ENCODE measurements around the gene TMEM8B.

DNA sequence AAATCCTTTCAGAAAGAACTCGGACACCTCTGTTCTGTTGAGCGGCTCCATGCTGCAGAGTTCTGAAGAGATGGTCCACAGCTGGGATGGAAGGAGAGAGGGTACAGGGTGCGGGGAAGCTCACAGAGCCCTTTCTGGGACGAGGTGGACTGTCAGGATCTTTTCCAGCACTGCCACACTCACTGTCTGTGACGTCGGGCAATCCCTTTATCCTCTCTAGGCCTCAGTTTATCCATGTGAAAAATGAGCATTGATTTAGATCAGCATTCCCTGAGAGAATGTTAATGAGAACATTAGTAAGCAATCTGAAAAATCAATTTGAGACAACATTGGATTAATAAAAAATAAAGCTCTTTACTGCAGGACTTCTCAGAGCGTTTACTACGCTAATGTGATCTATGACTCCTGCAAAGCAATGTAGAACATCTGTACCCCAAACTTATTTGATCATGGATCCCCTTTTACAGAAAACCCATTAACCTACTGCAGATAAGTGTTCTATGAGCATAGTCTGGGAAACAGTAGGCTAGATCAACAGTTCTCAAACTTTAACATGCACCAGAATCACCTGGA lies 41.4 kb downstream of the TMEM8B start, which contains the start of gene OR13J1:
- TF ChIP-seq ZC3H10 (CRISPR knock-in tag; IDR thresholded peaks at IDR 0.05) (no peak), ESRRG (CRISPR knock-in tag; IDR thresholded peaks at IDR 0.05) (no peak), ZFP3 (CRISPR knock-in tag; IDR thresholded peaks at IDR 0.05) (no peak), GLIS3 (CRISPR knock-in tag; IDR thresholded peaks at IDR 0.05) (no peak), TOX (CRISPR knock-in tag; IDR thresholded peaks at IDR 0.05; ENCODE audit: borderline replicate concordance) (no peak), ZNF70 (CRISPR knock-in tag; IDR thresholded peaks at IDR 0.05) (no peak), TCF4 (CRISPR knock-in tag; IDR thresholded peaks at IDR 0.05; ENCODE audit: borderline replicate concordance) (no peak)
- TF ChIP-seq, protein P1, sequence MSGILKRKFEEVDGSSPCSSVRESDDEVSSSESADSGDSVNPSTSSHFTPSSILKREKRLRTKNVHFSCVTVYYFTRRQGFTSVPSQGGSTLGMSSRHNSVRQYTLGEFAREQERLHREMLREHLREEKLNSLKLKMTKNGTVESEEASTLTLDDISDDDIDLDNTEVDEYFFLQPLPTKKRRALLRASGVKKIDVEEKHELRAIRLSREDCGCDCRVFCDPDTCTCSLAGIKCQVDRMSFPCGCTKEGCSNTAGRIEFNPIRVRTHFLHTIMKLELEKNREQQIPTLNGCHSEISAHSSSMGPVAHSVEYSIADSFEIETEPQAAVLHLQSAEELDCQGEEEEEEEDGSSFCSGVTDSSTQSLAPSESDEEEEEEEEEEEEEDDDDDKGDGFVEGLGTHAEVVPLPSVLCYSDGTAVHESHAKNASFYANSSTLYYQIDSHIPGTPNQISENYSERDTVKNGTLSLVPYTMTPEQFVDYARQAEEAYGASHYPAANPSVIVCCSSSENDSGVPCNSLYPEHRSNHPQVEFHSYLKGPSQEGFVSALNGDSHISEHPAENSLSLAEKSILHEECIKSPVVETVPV (CRISPR knock-in tag; IDR thresholded peaks at IDR 0.05), result no peak
- TF ChIP-seq, protein P2, sequence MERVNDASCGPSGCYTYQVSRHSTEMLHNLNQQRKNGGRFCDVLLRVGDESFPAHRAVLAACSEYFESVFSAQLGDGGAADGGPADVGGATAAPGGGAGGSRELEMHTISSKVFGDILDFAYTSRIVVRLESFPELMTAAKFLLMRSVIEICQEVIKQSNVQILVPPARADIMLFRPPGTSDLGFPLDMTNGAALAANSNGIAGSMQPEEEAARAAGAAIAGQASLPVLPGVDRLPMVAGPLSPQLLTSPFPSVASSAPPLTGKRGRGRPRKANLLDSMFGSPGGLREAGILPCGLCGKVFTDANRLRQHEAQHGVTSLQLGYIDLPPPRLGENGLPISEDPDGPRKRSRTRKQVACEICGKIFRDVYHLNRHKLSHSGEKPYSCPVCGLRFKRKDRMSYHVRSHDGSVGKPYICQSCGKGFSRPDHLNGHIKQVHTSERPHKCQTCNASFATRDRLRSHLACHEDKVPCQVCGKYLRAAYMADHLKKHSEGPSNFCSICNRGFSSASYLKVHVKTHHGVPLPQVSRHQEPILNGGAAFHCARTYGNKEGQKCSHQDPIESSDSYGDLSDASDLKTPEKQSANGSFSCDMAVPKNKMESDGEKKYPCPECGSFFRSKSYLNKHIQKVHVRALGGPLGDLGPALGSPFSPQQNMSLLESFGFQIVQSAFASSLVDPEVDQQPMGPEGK (CRISPR knock-in tag; IDR thresholded peaks at IDR 0.05; ENCODE audit: borderline replicate concordance), result no peak
- TF ChIP-seq, protein P3, sequence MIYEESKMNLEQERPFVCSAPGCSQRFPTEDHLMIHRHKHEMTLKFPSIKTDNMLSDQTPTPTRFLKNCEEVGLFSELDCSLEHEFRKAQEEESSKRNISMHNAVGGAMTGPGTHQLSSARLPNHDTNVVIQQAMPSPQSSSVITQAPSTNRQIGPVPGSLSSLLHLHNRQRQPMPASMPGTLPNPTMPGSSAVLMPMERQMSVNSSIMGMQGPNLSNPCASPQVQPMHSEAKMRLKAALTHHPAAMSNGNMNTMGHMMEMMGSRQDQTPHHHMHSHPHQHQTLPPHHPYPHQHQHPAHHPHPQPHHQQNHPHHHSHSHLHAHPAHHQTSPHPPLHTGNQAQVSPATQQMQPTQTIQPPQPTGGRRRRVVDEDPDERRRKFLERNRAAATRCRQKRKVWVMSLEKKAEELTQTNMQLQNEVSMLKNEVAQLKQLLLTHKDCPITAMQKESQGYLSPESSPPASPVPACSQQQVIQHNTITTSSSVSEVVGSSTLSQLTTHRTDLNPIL (CRISPR knock-in tag; IDR thresholded peaks at IDR 0.05; ENCODE audit: low read depth), result no peak
- TF ChIP-seq, protein P4, sequence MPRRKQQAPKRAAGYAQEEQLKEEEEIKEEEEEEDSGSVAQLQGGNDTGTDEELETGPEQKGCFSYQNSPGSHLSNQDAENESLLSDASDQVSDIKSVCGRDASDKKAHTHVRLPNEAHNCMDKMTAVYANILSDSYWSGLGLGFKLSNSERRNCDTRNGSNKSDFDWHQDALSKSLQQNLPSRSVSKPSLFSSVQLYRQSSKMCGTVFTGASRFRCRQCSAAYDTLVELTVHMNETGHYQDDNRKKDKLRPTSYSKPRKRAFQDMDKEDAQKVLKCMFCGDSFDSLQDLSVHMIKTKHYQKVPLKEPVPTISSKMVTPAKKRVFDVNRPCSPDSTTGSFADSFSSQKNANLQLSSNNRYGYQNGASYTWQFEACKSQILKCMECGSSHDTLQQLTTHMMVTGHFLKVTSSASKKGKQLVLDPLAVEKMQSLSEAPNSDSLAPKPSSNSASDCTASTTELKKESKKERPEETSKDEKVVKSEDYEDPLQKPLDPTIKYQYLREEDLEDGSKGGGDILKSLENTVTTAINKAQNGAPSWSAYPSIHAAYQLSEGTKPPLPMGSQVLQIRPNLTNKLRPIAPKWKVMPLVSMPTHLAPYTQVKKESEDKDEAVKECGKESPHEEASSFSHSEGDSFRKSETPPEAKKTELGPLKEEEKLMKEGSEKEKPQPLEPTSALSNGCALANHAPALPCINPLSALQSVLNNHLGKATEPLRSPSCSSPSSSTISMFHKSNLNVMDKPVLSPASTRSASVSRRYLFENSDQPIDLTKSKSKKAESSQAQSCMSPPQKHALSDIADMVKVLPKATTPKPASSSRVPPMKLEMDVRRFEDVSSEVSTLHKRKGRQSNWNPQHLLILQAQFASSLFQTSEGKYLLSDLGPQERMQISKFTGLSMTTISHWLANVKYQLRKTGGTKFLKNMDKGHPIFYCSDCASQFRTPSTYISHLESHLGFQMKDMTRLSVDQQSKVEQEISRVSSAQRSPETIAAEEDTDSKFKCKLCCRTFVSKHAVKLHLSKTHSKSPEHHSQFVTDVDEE (CRISPR knock-in tag; IDR thresholded peaks at IDR 0.05), result no peak

All from SK-N-SH treated with all-trans-retinoic acid at 6 μM for 48 hours (cell line).